Islet of Langerhans (tissue), 1 donor: ENCODE results near the gene CSK.
"Not testable (repeated sequence)": the region's sequence is repeated elsewhere in the genome, so short reads cannot be mapped to it uniquely, and the experiment has no call there.

Experiments used
- FAIRE-seq: peaks from one replicate; lab custom pipeline; 2011; peaks lifted over from hg19 to GRCh38; lab: Jason Lieb, UNC

Gene CSK

GRCh38 chr15:74781431-74782258, at the start of gene CSK:
CSK (plus strand) TSS chr15:74782080; CDS start chr15:74798298, 16,218 bp downstream.
- FAIRE-seq, result no peak

- FAIRE-seq, result no peak
Measured at GRCh38 chr15:74732846-74733245, 49.0 kb upstream of the CSK start.

- FAIRE-seq, result no peak
Measured at GRCh38 chr15:74733269-74733668, 48.6 kb upstream of the CSK start.

- FAIRE-seq, result no peak
Measured at GRCh38 chr15:74735305-74735704, 46.6 kb upstream of the CSK start.

- not testable (repeated sequence) for FAIRE-seq
Measured at GRCh38 chr15:74738239-74738638, 43.6 kb upstream of the CSK start.

- FAIRE-seq, result no peak
Measured at GRCh38 chr15:74742422-74742821, 39.5 kb upstream of the CSK start.

GRCh38 chr15:74746389-74746788, 35.5 kb upstream of the CSK start:
- no peak for FAIRE-seq

- FAIRE-seq, result no peak
Measured at GRCh38 chr15:74748322-74748946, 33.4 kb upstream of the CSK start, which contains the start of gene CYP1A2. CYP1A2 (plus strand) TSS chr15:74748845; CDS start chr15:74749739, 894 bp downstream.

- FAIRE-seq, result no peak
Measured at GRCh38 chr15:74749832-74750231, 32.0 kb upstream of the CSK start.

GRCh38 chr15:74750751-74751150, 31.1 kb upstream of the CSK start:
- no peak for FAIRE-seq

GRCh38 chr15:74752011-74752410, 29.9 kb upstream of the CSK start:
- FAIRE-seq, result no peak

- FAIRE-seq, result no peak
Measured at GRCh38 chr15:74752531-74752930, 29.3 kb upstream of the CSK start.

GRCh38 chr15:74754593-74755215, 27.2 kb upstream of the CSK start:
- FAIRE-seq, result no peak

GRCh38 chr15:74758736-74759135, 23.1 kb upstream of the CSK start:
- no peak for FAIRE-seq

GRCh38 chr15:74762791-74763150, 19.1 kb upstream of the CSK start:
- no peak for FAIRE-seq

GRCh38 chr15:74763416-74763815, 18.5 kb upstream of the CSK start:
- no peak for FAIRE-seq

GRCh38 chr15:74767167-74768098, 14.4 kb upstream of the CSK start:
- FAIRE-seq, result no peak

GRCh38 chr15:74768099-74768770, 13.6 kb upstream of the CSK start:
- FAIRE-seq, result no peak

- FAIRE-seq, result no peak
Measured at GRCh38 chr15:74768771-74769342, 13.0 kb upstream of the CSK start.

- FAIRE-seq, result no peak
Measured at GRCh38 chr15:74769463-74770025, 12.3 kb upstream of the CSK start.
